ENCODE measurements around the gene LIX1. TPM values are rescaled to one million over a fixed set of nuclear protein-coding genes. Genes with fewer than 3 reads are reported as not detected.

The LIX1 gene
- total and polyA plus RNA-seq, 3 donors from 2014 or later: 0.76 TPM; not detected in 2

DNA sequence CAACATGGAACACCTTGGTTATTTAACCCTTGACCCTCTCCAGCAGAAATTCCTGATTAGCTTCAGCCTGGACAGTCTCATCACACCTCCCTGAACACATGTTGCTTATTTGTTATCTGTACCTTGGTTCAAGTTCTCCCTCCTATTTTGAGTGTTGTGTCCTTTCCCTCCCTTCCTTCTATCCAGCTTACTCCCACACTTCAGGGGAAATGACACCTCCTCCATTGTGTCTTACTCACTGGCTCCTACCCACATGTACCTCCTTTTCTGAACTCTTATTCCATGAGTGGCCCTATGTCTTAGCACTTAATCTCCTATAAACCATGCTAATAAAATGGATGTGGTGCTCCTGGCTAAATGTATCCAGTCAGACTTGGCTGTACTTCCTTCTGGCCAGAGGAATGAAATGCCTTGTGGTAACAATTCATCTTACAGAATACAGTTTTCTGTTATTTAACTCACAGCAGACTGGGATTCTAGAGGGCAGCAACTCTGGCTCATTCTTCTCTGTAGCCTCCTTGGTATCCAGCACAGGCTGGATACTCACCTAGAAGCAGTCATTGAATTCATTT is 11.2 kb downstream of the LIX1 start:
- intact Hi-C loops (cut with DNase I; ENCODE audit: low total_unique reads): no loop called here
- Histone ChIP-seq H3K9me3 (no peaks in the 10 kb centered on the region), H3K27ac (no peak overlapping the region), H3K4me1 (no peaks in the 10 kb centered on the region), H3K36me3 (ENCODE audit: low read depth, missing control alignments) (no peaks in the 10 kb centered on the region), H3K27me3 (no peaks in the 10 kb centered on the region), H3K4me3 (no peak overlapping the region)
- no peak for TF ChIP-seq POLR2A (IDR thresholded peaks at IDR 0.05)
- TF ChIP-seq, protein P1, sequence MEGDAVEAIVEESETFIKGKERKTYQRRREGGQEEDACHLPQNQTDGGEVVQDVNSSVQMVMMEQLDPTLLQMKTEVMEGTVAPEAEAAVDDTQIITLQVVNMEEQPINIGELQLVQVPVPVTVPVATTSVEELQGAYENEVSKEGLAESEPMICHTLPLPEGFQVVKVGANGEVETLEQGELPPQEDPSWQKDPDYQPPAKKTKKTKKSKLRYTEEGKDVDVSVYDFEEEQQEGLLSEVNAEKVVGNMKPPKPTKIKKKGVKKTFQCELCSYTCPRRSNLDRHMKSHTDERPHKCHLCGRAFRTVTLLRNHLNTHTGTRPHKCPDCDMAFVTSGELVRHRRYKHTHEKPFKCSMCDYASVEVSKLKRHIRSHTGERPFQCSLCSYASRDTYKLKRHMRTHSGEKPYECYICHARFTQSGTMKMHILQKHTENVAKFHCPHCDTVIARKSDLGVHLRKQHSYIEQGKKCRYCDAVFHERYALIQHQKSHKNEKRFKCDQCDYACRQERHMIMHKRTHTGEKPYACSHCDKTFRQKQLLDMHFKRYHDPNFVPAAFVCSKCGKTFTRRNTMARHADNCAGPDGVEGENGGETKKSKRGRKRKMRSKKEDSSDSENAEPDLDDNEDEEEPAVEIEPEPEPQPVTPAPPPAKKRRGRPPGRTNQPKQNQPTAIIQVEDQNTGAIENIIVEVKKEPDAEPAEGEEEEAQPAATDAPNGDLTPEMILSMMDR (IDR thresholded peaks at IDR 0.05): no peak
- DNase-seq: no peak

GRCh38 chr5:97127727-97128126 is 14.7 kb downstream of the LIX1 start:
- WGBS, 2 donors: 96 to 100% methylated on average over 1 of the region's 1 CpG
- no peak overlapping the region for H3K27ac ChIP-seq

DNA sequence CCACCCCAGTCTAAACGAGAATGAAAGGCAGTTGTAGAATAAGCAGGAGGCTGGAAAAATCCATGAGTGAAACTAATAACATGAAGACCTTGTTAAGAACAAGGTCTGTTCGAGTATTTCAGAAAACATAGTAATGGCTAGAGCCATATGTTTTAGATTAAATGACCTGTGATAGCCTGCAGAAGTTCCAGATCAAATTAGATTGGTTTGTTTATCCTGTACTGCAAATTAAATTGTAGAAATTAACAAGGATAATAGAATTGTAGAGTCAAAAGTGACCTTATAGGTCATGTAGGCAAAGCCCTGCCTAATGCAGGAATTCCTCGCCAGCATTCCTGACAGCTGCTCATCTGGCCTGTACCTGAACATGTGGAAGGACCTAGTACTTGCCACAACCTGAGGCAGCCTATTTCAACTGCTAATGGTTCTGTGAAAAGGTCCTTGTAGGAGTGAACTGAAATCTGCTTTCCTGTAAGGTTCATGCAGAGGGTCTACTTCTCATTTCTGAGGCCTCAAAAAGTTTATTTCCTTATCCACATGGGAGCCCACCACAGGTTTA is 17.2 kb downstream of the LIX1 start:
- DNase-seq: no peak
- H3K4me1 ChIP-seq: no peaks in the 10 kb centered on the region
- H3K27me3 ChIP-seq: no peaks in the 10 kb centered on the region
- no peaks in the 10 kb centered on the region for H3K36me3 ChIP-seq (ENCODE audit: low read depth, missing control alignments)
- no peak overlapping the region for H3K27ac ChIP-seq
- TF ChIP-seq, protein P1 (IDR thresholded peaks at IDR 0.05): no peak
- no peak for TF ChIP-seq POLR2A (IDR thresholded peaks at IDR 0.05)
- H3K9me3 ChIP-seq: no peaks in the 10 kb centered on the region
- intact Hi-C loops (cut with DNase I; ENCODE audit: low total_unique reads): no loop called here
- 71 to 76% methylated on average over 3 of the region's 3 CpGs for WGBS, 2 donors
- no peak overlapping the region for H3K4me3 ChIP-seq

More at GRCh38 chr5:97127727-97128126, 14.7 kb downstream of the LIX1 start:
- intact Hi-C loops (cut with DNase I; ENCODE audit: low total_unique reads): no loop called here
- TF ChIP-seq, protein P1 (IDR thresholded peaks at IDR 0.05): no peak
- no peak for TF ChIP-seq POLR2A (IDR thresholded peaks at IDR 0.05)
- Histone ChIP-seq H3K9me3 (no peaks in the 10 kb centered on the region), H3K4me1 (no peaks in the 10 kb centered on the region), H3K36me3 (ENCODE audit: low read depth, missing control alignments) (no peaks in the 10 kb centered on the region), H3K27me3 (no peaks in the 10 kb centered on the region), H3K4me3 (no peak overlapping the region)
- no peak for DNase-seq

- Histone ChIP-seq H3K4me3 (no peak overlapping the region), H3K36me3 (ENCODE audit: low read depth, missing control alignments) (no peaks in the 10 kb centered on the region), H3K27ac (no peak overlapping the region), H3K4me1 (no peaks in the 10 kb centered on the region), H3K27me3 (no peaks in the 10 kb centered on the region), H3K9me3 (no peaks in the 10 kb centered on the region)
- TF ChIP-seq POLR2A (IDR thresholded peaks at IDR 0.05): no peak
- TF ChIP-seq, protein P1 (IDR thresholded peaks at IDR 0.05): no peak
- intact Hi-C loops (cut with DNase I; ENCODE audit: low total_unique reads): no loop called here
- DNase-seq: no peak
- WGBS, 2 donors: 71 to 80% methylated on average over 2 of the region's 2 CpGs
Measured at GRCh38 chr5:97124335-97124734, 18.1 kb downstream of the LIX1 start.

GRCh38 chr5:97121848-97122247 is 20.6 kb downstream of the LIX1 start:
- Histone ChIP-seq H3K27ac (no peak overlapping the region), H3K4me3 (no peak overlapping the region), H3K27me3 (no peaks in the 10 kb centered on the region), H3K9me3 (no peaks in the 10 kb centered on the region), H3K36me3 (ENCODE audit: low read depth, missing control alignments) (no peaks in the 10 kb centered on the region), H3K4me1 (no peaks in the 10 kb centered on the region)
- intact Hi-C loops (cut with DNase I; ENCODE audit: low total_unique reads): no loop called here
- TF ChIP-seq, protein P1 (IDR thresholded peaks at IDR 0.05): no peak
- TF ChIP-seq POLR2A (IDR thresholded peaks at IDR 0.05): no peak
- 90% methylated on average over 5 of the region's 5 CpGs for WGBS, 2 donors
- no peak for DNase-seq
